ENCODE data around the gene SIDT1.

SIDT1 gene

DNA sequence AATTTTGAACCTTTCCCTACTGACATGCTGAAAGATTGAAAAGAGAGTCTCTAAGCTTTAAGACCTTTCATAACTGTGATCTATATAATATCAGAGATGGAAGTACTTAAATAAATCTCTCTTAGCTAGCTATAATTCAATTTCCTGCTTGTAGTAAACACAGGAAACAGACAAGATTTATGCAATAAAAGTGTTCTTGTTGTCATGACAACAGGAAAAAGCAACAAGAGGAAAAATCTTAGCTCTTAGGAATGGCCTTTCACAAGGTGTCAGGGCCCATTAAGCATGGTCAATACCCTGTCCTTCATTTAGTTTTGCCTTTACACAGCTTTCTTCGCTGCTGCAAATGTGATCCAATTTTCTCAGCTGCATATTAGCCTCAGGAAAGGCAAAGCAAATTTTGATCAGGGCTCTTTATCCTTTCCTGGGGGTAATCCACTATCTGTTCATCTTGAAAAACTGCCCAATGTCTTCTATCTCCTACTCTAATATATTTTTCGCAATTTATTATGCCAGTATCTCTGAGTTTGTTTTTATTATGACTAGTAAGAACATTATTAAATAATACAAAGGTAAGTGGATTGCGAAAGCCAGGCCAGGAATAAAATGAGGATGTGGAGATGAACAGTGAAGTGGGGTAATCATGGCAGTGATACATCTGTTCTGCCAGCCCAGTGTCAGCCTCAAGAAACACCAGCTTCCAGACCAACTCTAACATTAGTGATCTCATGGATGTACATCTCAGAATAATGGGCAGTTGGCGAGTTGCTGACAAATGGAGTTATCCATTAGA is 28.7 kb downstream of the SIDT1 start:
- no peak overlapping the region for H3K4me3 ChIP-seq (ENCODE audit: control insufficient read depth, low read depth, low read length)
- DNase-seq (ENCODE audit: low read depth), result peak; percentile 23
- TF ChIP-seq, protein P1, sequence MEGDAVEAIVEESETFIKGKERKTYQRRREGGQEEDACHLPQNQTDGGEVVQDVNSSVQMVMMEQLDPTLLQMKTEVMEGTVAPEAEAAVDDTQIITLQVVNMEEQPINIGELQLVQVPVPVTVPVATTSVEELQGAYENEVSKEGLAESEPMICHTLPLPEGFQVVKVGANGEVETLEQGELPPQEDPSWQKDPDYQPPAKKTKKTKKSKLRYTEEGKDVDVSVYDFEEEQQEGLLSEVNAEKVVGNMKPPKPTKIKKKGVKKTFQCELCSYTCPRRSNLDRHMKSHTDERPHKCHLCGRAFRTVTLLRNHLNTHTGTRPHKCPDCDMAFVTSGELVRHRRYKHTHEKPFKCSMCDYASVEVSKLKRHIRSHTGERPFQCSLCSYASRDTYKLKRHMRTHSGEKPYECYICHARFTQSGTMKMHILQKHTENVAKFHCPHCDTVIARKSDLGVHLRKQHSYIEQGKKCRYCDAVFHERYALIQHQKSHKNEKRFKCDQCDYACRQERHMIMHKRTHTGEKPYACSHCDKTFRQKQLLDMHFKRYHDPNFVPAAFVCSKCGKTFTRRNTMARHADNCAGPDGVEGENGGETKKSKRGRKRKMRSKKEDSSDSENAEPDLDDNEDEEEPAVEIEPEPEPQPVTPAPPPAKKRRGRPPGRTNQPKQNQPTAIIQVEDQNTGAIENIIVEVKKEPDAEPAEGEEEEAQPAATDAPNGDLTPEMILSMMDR (conservative IDR thresholded peaks at IDR 0.05; ENCODE audit: control insufficient read depth, insufficient read depth, low read depth, low read length), result no peak

- H3K4me3 ChIP-seq (ENCODE audit: control insufficient read depth, low read depth, low read length), result no peak overlapping the region
- TF ChIP-seq, protein P1 (conservative IDR thresholded peaks at IDR 0.05; ENCODE audit: control insufficient read depth, insufficient read depth, low read depth, low read length), result no peak
- DNase-seq (ENCODE audit: low read depth), result peak; percentile 26
Measured at GRCh38 chr3:113565555-113565954, 33.2 kb downstream of the SIDT1 start.

- H3K4me3 ChIP-seq (ENCODE audit: control insufficient read depth, low read depth, low read length), result no peak overlapping the region
- TF ChIP-seq, protein P1 (conservative IDR thresholded peaks at IDR 0.05; ENCODE audit: control insufficient read depth, insufficient read depth, low read depth, low read length), result no peak
- DNase-seq (ENCODE audit: low read depth), result no peak
Measured at GRCh38 chr3:113570158-113570557, 37.8 kb downstream of the SIDT1 start.

- TF ChIP-seq, protein P1 (conservative IDR thresholded peaks at IDR 0.05; ENCODE audit: control insufficient read depth, insufficient read depth, low read depth, low read length), result no peak
- DNase-seq (ENCODE audit: low read depth), result no peak
- no peak overlapping the region for H3K4me3 ChIP-seq (ENCODE audit: control insufficient read depth, low read depth, low read length)
Measured at GRCh38 chr3:113571360-113571759, 39.0 kb downstream of the SIDT1 start.

DNA sequence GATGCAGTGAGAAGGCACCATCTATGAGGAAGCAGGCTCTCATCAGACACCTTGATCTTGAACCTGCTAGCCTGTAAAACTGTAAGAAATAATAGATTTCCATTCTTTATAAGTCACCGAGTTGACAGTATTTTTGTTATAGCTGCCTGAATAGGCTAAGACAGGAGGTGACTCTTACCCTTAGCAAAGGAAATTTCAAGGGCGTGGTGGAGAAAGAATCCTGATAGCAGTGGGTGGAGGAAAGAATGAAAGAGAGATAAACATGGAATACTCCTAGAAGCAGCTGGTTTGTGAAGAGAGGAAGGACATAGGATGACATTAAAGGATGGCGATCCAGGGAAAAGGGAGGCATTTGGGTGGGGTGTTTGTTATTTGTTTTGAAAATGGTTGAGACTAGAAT is 41.4 kb downstream of the SIDT1 start:
- no peak for DNase-seq (ENCODE audit: low read depth)
- no peak overlapping the region for H3K4me3 ChIP-seq (ENCODE audit: control insufficient read depth, low read depth, low read length)
- TF ChIP-seq, protein P1 (conservative IDR thresholded peaks at IDR 0.05; ENCODE audit: control insufficient read depth, insufficient read depth, low read depth, low read length), result no peak

DNA sequence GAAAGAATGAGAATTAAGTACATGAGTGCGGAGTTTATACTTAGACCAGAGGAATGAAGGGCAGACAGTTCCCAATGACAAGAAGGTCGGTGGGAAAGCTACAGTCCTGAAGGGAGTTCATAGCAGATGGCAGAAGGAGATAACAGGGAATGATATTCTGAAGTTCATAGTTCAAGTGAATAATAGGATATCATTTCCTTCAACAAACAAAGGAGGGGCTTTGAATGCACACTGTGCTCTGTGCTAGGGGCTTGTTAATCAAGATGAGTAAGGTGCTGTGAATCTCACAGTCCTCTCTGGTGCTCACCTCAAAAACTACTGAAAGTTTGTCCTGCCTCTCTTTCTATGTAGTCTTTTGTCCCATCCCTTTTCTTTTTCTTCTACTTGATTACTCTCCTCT is 41.9 kb downstream of the SIDT1 start:
- DNase-seq (ENCODE audit: low read depth), result no peak
- no peak overlapping the region for H3K4me3 ChIP-seq (ENCODE audit: control insufficient read depth, low read depth, low read length)
- TF ChIP-seq, protein P1 (conservative IDR thresholded peaks at IDR 0.05; ENCODE audit: control insufficient read depth, insufficient read depth, low read depth, low read length), result no peak

Data from fibroblast of mammary gland (primary cell).